IMR-90 (cell line): ENCODE measurements around the gene GPC5. TPM values are rescaled to one million over a fixed set of nuclear protein-coding genes. Genes with fewer than 3 reads are reported as not detected.

Source experiments
- ATAC-seq: fragments of 200-7000 bp; cut with Tn5 transposase; 2 replicates; pipeline ENCODE4 v1.9.1; 2020; ENCODE audit warnings: low read depth, mild to moderate bottlenecking, moderate library complexity
- BruUV-seq: library from RNA; stranded (reverse); fragments of 400-500 nt; replicated peaks from 2 replicates; lab custom pipeline; 2021; lab: Mats Ljungman, UMichigan
- CTCF ChIA-PET: fragments of 300-600 bp; formaldehyde crosslinking; extraction: SDS; loops from one replicate; lab custom pipeline; 2021; ENCODE audit warnings: antibody characterized with exemption; lab: Yijun Ruan, JAX
- POLR2A ChIA-PET: fragments of 300-600 bp; sonication (Branson Sonifier 250); formaldehyde crosslinking; loops from one replicate; lab custom pipeline; 2022; ENCODE audit warnings: antibody characterized with exemption; ENCODE audit not compliant: unreplicated experiment; lab: Charles Lee
- DNase-seq: peaks from one replicate; pipeline ENCODE4 v3.0.0; 2013
- H2AFZ ChIP-seq: replicated peaks from 2 replicates; pipeline ENCODE3; 2013; ENCODE audit warnings: low read length, mild to moderate bottlenecking; ENCODE audit not compliant: poor library complexity
- H2AK5ac ChIP-seq: 2 replicates; pipeline ENCODE4 v1.6.1; 2013; ENCODE audit warnings: low read depth, low read length, inconsistent platforms
- H2AK9ac ChIP-seq: replicated peaks from 2 replicates; pipeline ENCODE3; 2013; ENCODE audit warnings: mild to moderate bottlenecking, low read depth, low read length, moderate library complexity; ENCODE audit not compliant: poor library complexity
- H2BK120ac ChIP-seq: 2 replicates; pipeline ENCODE4 v1.6.1; 2013; ENCODE audit warnings: low read depth, low read length, inconsistent platforms
- H2BK15ac ChIP-seq: 3 replicates; pipeline ENCODE4 v1.6.1; 2013; ENCODE audit warnings: low read depth, low read length, inconsistent platforms
- H2BK20ac ChIP-seq: 2 replicates; pipeline ENCODE4 v1.6.1; 2013; ENCODE audit warnings: low read depth, mild to moderate bottlenecking, inconsistent platforms, low read length, moderate library complexity
- H2BK5ac ChIP-seq: 2 replicates; pipeline ENCODE4 v1.6.1; 2013; ENCODE audit warnings: mild to moderate bottlenecking, low read depth, low read length, inconsistent platforms; ENCODE audit not compliant: poor library complexity, severe bottlenecking
- H3K14ac ChIP-seq: replicated peaks from 2 replicates; pipeline ENCODE4 v1.6.1; 2013; ENCODE audit warnings: low read depth, low read length, inconsistent platforms
- H3K18ac ChIP-seq: 2 replicates; pipeline ENCODE4 v1.6.1; 2013; ENCODE audit warnings: low read depth, low read length, control low read depth
- H3K23ac ChIP-seq: 2 replicates; pipeline ENCODE4 v1.6.1; 2013; ENCODE audit warnings: low read depth, low read length, inconsistent platforms
- H3K27ac ChIP-seq: 2 replicates; pipeline ENCODE4 v1.5.1; 2013; ENCODE audit warnings: mild to moderate bottlenecking, control low read depth, low read length; ENCODE audit not compliant: insufficient read depth
- H3K27me3 ChIP-seq: 2 replicates; pipeline ENCODE4 v1.6.1; 2013; ENCODE audit warnings: low read length; ENCODE audit not compliant: control insufficient read depth, insufficient read depth
- H3K36me3 ChIP-seq: 2 replicates; pipeline ENCODE4 v1.6.1; 2013; ENCODE audit warnings: low read length, mixed read lengths; ENCODE audit not compliant: control insufficient read depth, insufficient read depth
- H3K4ac ChIP-seq: 2 replicates; pipeline ENCODE4 v1.6.1; 2013; ENCODE audit warnings: low read depth, low read length, inconsistent platforms
- H3K4me1 ChIP-seq: 2 replicates; pipeline ENCODE4 v1.6.1; 2013; ENCODE audit warnings: low read length, mixed read lengths; ENCODE audit not compliant: control insufficient read depth, insufficient read depth
- H3K4me2 ChIP-seq: 2 replicates; pipeline ENCODE4 v1.6.1; 2013; ENCODE audit warnings: low read depth, mild to moderate bottlenecking, control low read depth, low read length, moderate library complexity
- H3K4me3 ChIP-seq: 2 replicates; pipeline ENCODE4 v1.5.1; 2013; ENCODE audit warnings: low read depth, mild to moderate bottlenecking, control low read depth, low read length, moderate library complexity; ENCODE audit not compliant: insufficient read depth
- H3K56ac ChIP-seq: 2 replicates; pipeline ENCODE4 v1.6.1; 2013; ENCODE audit warnings: low read length, inconsistent platforms; ENCODE audit not compliant: insufficient read depth; ENCODE audit errors: extremely low read depth
- H3K79me1 ChIP-seq, 2 experiments: 2 replicates each; pipeline ENCODE4 v1.6.1; 2013; ENCODE audit warnings: low read length in 2 of 2, inconsistent platforms in 1 of 2, low read depth in 1 of 2
- H3K9ac ChIP-seq: 2 replicates; pipeline ENCODE4 v1.6.1; 2013; ENCODE audit warnings: low read depth, low read length, control low read depth
- H3K9me1 ChIP-seq: 2 replicates; pipeline ENCODE4 v1.6.1; 2013; ENCODE audit warnings: low read length, inconsistent platforms; ENCODE audit not compliant: insufficient read depth
- H3K9me3 ChIP-seq: 2 replicates; pipeline ENCODE4 v1.6.1; 2013; ENCODE audit warnings: low read length; ENCODE audit not compliant: control insufficient read depth, insufficient read depth
- H4K20me1 ChIP-seq: 2 replicates; pipeline ENCODE4 v1.6.1; 2013; ENCODE audit warnings: low read length, inconsistent platforms; ENCODE audit not compliant: insufficient read depth
- H4K5ac ChIP-seq: 2 replicates; pipeline ENCODE4 v1.6.1; 2013; ENCODE audit warnings: mild to moderate bottlenecking, low read depth, low read length, control low read depth
- H4K8ac ChIP-seq, 2 experiments: 2 replicates each; pipeline ENCODE4 v1.6.1; 2013; ENCODE audit warnings: low read depth in 2 of 2, low read length in 2 of 2, control low read depth in 1 of 2, inconsistent platforms in 1 of 2
- H4K91ac ChIP-seq: 2 replicates; pipeline ENCODE4 v1.6.1; 2013; ENCODE audit warnings: low read depth, low read length, inconsistent platforms; ENCODE audit not compliant: insufficient read depth
- BHLHE40 ChIP-seq: fragments of 150-350 bp; IDR thresholded peaks from 2 replicates; pipeline ENCODE4 v1.6.1; 2016; ENCODE audit warnings: mild to moderate bottlenecking, low read depth, low read length
- CEBPB ChIP-seq: IDR thresholded peaks from 2 replicates; pipeline ENCODE4 v1.6.1; 2012; ENCODE audit warnings: low read depth, low read length, improper control_type of control experiment
- CHD1 ChIP-seq: IDR thresholded peaks from 2 replicates; pipeline ENCODE4 v1.6.1; 2012; ENCODE audit warnings: low read depth, low read length, improper control_type of control experiment
- CTCF ChIP-seq: conservative IDR thresholded peaks from 2 replicates; pipeline ENCODE4 v1.5.1; 2012; ENCODE audit warnings: mild to moderate bottlenecking, low read depth, low read length, improper control_type of control experiment
- ELK1 ChIP-seq: fragments of 150-350 bp; IDR thresholded peaks from 2 replicates; pipeline ENCODE4 v1.6.1; 2016; ENCODE audit warnings: low read depth, mild to moderate bottlenecking, low read length, moderate library complexity, borderline replicate concordance
- FOS ChIP-seq: fragments of 150-350 bp; IDR thresholded peaks from 2 replicates; pipeline ENCODE4 v1.6.1; 2016; ENCODE audit warnings: low read depth, low read length
- MAFK ChIP-seq: IDR thresholded peaks from 2 replicates; pipeline ENCODE4 v1.6.1; 2012; ENCODE audit warnings: low read depth, low read length, improper control_type of control experiment
- MAZ ChIP-seq: IDR thresholded peaks from 2 replicates; pipeline ENCODE4 v1.6.1; 2012; ENCODE audit warnings: low read depth, mild to moderate bottlenecking, low read length, improper control_type of control experiment, moderate library complexity, borderline replicate concordance
- MXI1 ChIP-seq: IDR thresholded peaks from 2 replicates; pipeline ENCODE4 v1.6.1; 2012; ENCODE audit warnings: low read depth, mild to moderate bottlenecking, low read length, moderate library complexity, borderline replicate concordance
- NFE2L2 ChIP-seq: fragments of 150-350 bp; IDR thresholded peaks from 2 replicates; pipeline ENCODE4 v1.6.1; 2016; ENCODE audit warnings: low read depth, mild to moderate bottlenecking, low read length
- POLR2A ChIP-seq: IDR thresholded peaks from 2 replicates; pipeline ENCODE4 v1.6.1; 2012; ENCODE audit warnings: mild to moderate bottlenecking, low read depth, low read length
- RAD21 ChIP-seq: IDR thresholded peaks from 2 replicates; pipeline ENCODE4 v1.6.1; 2012; ENCODE audit warnings: low read length, improper control_type of control experiment
- RCOR1 ChIP-seq: IDR thresholded peaks from 2 replicates; pipeline ENCODE4 v1.6.1; 2012; ENCODE audit warnings: mild to moderate bottlenecking, low read length, improper control_type of control experiment; ENCODE audit not compliant: insufficient replicate concordance
- RFX5 ChIP-seq: IDR thresholded peaks from 2 replicates; pipeline ENCODE4 v1.8.0; 2012; ENCODE audit warnings: low read depth, mild to moderate bottlenecking, low read length, moderate library complexity
- SMC3 ChIP-seq: fragments of 150-350 bp; IDR thresholded peaks from 2 replicates; pipeline ENCODE4 v1.6.1; 2016; ENCODE audit warnings: low read depth, mild to moderate bottlenecking, antibody characterized with exemption, low read length, moderate library complexity
- USF2 ChIP-seq: fragments of 150-350 bp; IDR thresholded peaks from 2 replicates; pipeline ENCODE4 v1.6.1; 2017; ENCODE audit warnings: mild to moderate bottlenecking, antibody characterized with exemption, low read length, low read depth
- WGBS, 2 experiments: methylation state at CpG; one replicate each; pipeline versions ENCODE4 v1.1.5 to v1.1.7; 2013; ENCODE audit warnings: missing lambda C conversion rate in 2 of 2; ENCODE audit not compliant: insufficient read length in 1 of 2; ENCODE audit errors: extremely low coverage in 2 of 2; 5-methylcytosine and 5-hydroxymethylcytosine counted together
- dilution Hi-C: fragments of 300-500 bp; cut with HindIII; formaldehyde crosslinking; loops from one replicate; pipeline ENCODE4 v1.14.3; 2018; ENCODE audit warnings: low sequenced_read_pairs; ENCODE audit not compliant: unreplicated experiment
- in situ Hi-C: fragments of 300-500 bp; cut with MboI; formaldehyde crosslinking; loops from 3 replicates; pipeline ENCODE4 v1.14.3; 2019; ENCODE audit warnings: low sequenced_read_pairs, inconsistent platforms, mixed read lengths
- intact Hi-C: fragments of 100-400 bp; cut with micrococcal nuclease; formaldehyde crosslinking; loops from 2 replicates; pipeline ENCODE4 v1.10.0; 2022
- polyA plus RNA-seq, 3 experiments: library from polyadenylated mRNA; depleted of rRNA; stranded (reverse); fragments of >200 nt; gene quantifications; 2 replicates each; pipeline ENCODE4 v1.2.3, GENCODE V29; 2012; ENCODE audit warnings: low replicate concordance in 1 of 3
- total RNA-seq: library from RNA; depleted of rRNA; stranded (reverse); fragments of >200 nt; gene quantifications from 2 replicates; pipeline ENCODE4 v1.2.3, GENCODE V29; 2012

GPC5 gene
- total and polyA plus RNA-seq, 2 of the 4 experiments (the other 2 are of a cell fraction): 0.94 to 1.8 TPM

GRCh38 chr13:91767651-91768050 lies 369.2 kb downstream of the GPC5 start:
- Histone ChIP-seq H3K14ac (no peak overlapping the region), H2AFZ (no peak overlapping the region), H4K20me1 (no peaks in the 10 kb centered on the region), H2BK20ac (no peak overlapping the region), H3K4me2 (no peak overlapping the region), H3K36me3 (no peaks in the 10 kb centered on the region), H3K9ac (no peak overlapping the region), H3K4me3 (no peak overlapping the region), H3K9me1 (no peaks in the 10 kb centered on the region), H4K5ac (no peak overlapping the region), H2BK120ac (no peak overlapping the region), H3K27ac (no peak overlapping the region), H2AK9ac (no peak overlapping the region), H3K79me1 (no peaks in the 10 kb centered on the region), H3K9me3 (no peaks in the 10 kb centered on the region), H2BK5ac (no peak overlapping the region), H4K91ac (no peak overlapping the region), H3K27me3 (no peaks in the 10 kb centered on the region), H3K4ac (no peak overlapping the region), H3K56ac (no peak overlapping the region), H2AK5ac (no peak overlapping the region), H2BK15ac (no peak overlapping the region), H3K18ac (no peak overlapping the region), H3K23ac (no peak overlapping the region), H4K8ac (no peak overlapping the region), H3K4me1 (no peaks in the 10 kb centered on the region)
- intact Hi-C loops (no loop called here), dilution Hi-C loops (no loop called here), in situ Hi-C loops (no loop called here)
- no peak for DNase-seq
- WGBS, 2 experiments: no CpG with 5 or more reads among the region's 4 CpGs
- CTCF ChIA-PET: no interaction called here
- POLR2A ChIA-PET: no interaction called here
- BruUV-seq: no TSS peak
- no peak for ATAC-seq
- TF ChIP-seq RFX5: no peak
- TF ChIP-seq ELK1: no peak
- no peak for TF ChIP-seq NFE2L2
- TF ChIP-seq BHLHE40: no peak
- TF ChIP-seq POLR2A: no peak
- no peak for TF ChIP-seq RAD21
- TF ChIP-seq RCOR1: no peak
- TF ChIP-seq CTCF: no peak
- TF ChIP-seq MXI1: no peak
- no peak for TF ChIP-seq SMC3
- no peak for TF ChIP-seq MAFK
- no peak for TF ChIP-seq FOS
- no peak for TF ChIP-seq USF2
- TF ChIP-seq CHD1: no peak
- TF ChIP-seq CEBPB: no peak
- no peak for TF ChIP-seq MAZ
